GM19035 (cell line): ENCODE measurements around the gene FXYD6.

Source experiments
- ATAC-seq: cut with Tn5 transposase; IDR thresholded peaks from one replicate; pipeline ENCODE4 v1.9.1; 2021; ENCODE audit not compliant: unreplicated experiment

FXYD6 gene

DNA sequence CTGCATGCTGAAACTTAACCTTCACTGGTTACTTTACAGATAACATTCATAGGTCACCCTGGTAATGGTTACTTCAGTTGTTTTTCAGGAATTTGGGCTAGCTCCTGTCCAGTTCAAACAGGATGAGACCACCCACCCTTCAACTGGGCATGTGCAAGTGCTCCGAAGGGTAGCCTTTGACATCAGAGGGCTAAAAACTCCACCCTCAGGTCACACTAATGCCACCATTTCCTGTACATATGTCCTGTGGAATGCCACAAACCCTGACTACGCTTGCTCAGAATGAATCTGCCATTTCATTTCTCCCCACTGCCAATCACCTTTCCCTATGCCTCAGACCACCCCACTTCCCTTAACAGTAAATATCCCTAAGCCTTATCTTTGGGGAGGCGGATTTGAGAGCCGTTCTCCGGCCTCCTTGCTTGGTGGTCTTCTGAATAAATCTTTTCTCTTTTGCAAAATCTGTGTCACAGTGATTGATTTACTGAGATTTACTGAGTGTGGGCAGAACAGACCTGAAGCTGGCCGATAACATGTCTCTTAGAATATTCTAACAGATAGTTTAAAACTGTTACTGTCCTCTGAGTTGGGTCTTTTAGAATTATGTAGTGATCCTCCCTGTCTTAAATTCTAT lies 26.6 kb downstream of the FXYD6 start:
- no peak for ATAC-seq

DNA sequence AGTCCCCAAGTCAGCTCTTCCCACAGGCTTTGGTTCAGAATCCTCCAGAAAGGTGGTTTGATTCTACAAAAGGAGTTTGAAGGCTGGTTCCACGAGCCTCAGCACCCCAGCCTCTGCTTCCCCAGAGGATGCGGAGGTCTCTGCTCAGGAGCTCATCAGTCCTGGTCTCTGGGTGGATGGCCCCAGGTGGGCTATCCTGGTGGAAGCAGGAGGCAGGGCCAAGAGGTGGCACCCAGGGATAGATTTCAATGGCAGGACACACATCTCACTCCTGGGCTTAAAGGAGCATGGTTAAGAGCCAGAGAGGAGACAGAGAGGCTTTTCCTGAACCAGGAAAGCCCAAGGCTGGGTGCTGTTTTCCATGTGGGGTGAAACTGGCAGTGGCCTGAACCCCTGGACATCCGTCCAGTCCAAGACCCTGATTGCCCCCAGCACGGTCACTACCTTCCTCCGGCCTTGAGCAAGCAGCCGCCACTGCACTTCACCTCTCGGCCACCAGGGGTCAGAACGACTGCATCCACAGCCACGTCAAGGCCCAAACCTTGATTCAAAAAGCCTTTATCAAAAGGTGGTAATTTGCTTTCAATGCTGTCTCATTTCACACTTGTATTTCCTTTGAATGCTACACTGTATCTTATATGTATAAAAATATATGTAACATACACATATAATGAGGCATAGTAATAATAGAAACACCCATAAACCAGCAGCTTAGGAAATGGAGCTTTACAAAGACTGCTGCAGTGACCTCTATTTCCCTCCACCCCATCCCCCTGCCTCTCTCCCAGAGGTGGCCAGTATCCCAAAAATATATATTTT lies 32.6 kb downstream of the FXYD6 start:
- ATAC-seq, result peak; percentile 50

DNA sequence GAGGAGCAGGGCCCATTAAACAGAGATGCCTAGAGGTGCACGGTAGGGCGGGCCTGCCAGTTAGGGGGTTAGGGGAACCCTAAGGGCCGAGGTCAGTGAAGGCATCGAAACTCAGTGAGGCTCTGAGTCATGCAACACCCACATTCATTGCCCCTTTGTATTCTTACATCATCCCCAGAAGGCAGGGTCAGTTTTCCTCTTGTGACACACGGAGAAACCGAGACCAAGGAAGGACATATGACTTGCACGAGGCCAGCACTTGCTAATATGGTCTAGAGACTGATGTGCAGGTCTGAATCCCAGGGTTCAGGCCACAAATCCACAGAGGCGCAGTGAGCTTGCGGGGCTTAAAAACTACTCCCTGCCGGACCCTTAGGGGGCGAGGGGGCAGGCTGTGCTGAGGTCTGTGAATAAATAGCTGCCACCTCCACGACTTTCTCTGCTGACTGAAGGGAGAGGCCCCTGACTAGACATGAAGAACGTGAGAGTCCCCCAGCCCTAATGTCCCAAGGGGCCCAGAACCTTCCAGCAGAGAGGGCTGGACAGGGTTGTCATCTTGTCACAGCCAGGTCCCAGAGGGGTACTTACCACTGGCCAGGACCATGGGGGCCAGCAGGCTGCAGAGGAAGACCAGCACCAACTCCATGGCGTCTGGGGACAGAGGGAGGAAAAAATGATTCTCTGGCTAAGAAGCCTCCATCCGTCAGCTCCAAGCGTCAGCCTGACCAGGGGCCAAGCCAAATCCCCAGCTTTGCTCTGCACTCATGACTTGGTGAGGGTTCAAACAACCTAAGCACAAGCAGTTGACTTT lies 34.1 kb downstream of the FXYD6 start:
- no peak for ATAC-seq

DNA sequence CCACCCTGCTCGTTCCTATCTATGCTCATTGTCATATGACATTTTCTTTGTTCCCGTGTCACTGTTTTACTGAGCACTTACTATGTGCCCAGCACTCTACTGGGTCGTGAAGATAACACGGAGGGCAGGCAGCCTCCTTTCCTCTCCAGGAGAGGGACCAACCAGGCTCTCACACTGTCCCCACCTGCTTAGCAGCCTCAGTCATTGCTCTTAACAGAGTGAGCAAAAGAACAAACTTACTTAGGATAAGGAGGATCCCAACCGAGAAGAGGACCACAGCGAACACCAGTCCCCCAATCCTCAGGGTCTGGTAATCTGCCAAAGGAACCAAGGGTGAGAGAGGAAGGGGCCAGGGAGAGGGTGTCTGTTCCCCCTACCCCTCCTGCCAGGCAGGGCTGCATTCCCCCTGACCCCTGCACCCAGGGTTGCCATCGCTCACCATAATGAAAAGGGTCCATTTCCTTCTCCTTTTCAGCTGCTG lies 34.9 kb downstream of the FXYD6 start:
- no peak for ATAC-seq

DNA sequence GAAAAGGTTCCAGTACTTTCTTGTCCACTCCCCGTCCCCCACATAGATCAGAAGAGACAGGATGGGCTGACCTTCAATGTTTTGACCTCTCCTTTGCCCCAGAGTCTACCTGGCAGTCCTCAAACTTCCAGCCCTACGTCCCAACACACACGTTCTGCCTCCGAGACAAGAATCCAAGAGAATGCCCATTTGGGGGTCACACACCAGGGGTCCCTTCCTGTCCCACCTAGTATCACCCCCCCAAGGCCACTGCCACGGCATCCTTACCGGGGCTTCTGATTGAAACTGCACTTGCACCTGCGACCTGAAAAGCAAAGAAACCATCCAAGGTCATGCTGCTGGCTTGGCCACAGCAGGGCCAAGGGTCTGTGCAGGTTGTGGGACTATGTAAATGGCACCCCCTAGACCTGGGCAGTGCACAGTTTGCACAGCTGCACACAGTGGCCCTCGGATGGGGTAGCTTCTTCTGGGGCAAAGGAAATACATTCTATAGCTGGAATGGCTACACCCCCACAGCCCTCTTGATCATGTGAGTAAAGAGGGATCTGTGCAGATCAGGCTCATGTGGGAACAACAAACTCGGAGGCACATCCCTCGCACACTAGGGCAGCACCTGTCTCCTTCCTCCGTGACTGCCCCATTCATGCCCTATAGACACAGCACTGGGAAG lies 35.4 kb downstream of the FXYD6 start:
- no peak for ATAC-seq

DNA sequence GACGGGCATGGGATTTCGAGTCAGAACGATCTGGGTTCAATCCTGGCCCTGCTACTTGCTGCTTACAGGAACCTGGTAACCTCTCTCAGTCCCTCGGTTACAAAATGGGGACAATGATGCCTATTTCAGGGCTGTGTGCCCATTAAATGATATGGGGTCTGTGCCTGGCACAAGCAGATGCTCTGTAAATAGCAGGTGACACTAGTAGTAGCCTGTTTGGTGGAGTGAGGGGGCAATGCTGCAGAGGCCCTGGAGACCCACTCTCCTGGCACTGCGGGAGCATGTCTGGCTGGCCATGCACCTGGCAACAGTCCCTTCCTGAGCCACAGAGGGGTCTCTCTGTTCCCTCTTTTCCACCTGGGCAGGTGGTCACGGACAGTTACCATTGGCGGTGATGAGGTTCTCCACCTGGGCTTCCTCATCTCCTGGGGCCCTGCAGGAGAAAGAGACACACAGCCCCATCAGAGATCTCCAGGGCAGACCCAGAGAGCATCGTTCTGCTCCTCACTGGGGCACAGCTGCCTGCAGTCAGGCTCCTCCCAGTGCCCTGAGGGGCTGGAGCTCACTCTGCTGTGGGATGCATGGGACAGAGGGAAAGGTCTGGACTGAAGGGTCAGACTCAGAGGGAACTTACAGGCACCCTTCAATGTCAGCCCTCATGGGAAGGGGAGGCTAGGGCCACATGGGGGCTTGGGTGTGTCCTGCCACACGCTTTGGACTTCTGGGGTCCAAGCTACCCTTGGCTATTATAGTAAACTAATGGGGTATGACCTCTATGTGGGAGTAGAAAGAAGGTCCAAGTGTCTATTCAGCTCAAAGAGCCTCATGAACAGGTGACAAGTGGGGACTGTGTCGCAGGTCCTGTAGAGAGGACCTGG lies 36.3 kb downstream of the FXYD6 start:
- ATAC-seq, result no peak

DNA sequence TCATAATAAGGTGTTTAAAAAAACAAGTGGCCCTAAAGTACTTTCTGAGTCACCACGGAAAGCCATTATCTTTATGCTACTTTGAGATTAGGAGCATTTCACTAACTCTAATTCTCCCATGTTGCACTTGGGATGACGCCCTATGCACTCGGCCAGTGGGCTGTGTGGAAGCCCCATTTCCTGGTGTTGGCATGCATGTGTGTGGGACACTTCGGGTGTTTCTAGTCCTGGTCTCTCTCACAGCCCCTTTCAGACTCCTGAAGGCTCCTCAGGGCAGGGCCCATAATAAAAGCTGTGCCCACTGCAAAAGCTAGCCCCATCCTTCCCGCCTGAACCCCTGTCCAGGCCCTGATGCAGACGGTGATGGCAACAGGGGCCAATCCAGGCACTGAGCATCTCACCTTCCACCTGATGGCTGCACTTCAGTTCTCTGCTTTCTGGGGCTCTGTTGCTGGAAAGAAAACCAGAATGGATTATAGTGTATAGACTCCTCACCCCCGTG lies 37.0 kb downstream of the FXYD6 start:
- no peak for ATAC-seq

DNA sequence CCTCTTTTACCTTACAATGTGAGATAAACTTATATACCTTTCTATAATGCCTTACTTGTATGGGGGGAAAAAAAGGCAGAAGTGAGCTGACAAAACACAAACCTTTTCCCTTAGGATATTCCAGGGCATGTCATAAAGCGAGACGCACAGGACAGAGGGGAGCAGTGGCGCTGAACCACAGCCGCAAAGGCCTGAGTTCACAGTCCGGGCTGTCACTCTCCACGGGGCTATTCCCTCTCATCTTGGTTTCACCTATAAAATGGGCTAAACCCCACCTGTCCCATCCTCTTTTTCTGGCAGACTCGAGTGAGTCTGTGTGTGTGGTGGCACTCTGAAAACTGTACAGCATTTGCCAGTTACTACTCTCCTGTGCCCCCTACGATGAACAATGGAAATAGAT lies 37.6 kb downstream of the FXYD6 start:
- no peak for ATAC-seq

DNA sequence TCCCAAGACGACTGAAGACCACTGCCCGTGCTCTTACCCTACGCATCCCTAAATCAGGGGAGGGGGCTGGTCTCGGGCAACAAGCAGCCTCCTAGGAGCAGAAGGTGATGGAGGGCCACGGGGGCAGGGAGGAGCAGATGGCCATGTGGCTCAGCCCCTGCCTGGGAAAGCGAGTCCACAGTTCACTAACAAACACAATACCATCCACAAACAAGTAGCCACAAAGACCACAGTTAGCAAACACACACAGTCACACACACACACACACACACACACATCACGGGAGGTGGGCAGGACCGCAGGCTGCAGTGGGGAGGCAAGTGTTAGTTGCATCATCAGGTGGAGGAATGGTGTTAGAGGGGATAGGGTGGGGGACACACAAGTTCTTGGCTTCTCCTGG lies 38.7 kb downstream of the FXYD6 start:
- no peak for ATAC-seq

DNA sequence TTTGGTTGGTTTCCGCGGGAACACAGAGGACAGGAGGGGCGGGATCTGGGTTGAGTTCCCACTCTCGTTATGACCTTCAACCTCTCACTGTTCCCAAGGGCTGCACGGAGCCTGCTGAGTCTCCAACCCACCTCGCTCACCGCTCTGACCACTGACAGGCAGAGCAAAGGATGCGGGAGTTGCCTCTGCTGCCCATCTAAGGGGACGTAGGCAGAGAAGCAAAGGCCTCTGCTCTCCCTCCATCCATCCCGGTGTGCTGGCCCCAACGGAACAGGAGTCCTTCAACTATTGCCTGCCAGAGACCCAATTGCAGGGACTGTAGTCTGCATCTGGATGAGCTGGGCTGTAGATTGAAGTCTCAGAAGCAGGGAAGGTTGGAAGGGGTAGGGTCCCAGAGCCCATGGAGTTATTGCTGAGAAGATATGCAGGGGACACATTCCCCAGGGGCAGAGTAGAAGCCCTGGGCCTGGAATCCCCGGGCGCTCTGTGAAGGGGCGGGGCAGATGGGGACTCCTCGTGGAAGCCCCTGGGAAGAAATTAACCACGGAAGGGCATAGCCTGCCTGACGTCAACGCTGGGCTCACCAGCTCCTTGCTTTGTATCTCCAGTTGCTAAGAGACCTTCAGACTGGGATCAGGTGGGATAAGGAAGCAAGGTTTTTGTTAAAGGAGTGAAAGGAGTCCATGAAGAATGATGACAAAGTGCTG lies 39.2 kb downstream of the FXYD6 start:
- no peak for ATAC-seq

DNA sequence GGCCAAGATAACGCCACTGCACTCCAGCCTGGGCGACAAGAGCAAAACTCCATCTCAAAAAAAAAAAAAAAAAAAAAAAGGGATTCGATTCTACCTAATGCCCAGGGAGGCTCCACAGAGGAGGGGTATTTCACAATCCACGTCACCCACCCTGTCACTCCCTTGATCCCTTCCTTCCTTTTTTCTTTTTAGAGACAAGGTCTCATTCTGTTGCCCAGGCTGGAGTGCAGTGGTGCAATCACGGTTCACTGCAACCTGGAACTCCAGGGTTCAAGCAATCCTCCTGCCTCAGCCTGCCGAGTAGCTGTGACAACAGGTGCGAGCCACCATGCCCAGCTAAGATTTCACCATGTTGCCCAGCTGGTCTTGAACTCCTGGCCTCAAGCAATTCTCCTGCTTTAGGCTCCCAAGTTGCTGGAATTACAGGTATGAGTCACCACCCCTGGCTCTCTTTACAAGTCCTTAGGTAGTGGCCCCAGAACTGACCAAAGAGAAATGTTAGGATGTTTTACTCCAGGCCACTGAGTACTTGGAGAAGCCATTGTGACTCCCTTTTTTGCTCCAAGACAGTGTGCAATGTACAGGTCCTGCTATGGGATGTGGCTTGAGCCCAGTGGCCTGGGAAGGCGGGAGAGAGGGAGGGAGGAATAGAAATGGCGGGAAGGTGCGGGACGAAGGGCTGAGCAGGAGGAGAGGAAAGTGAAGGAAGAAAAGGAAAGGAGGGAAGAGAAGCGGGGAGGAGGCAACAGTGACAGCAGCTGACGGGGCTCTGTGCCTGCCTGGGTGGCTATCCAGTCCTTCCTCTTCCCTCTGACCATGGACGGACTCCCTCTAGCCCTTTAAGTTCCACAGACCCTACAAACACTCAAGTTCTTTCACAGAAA lies 40.1 kb downstream of the FXYD6 start:
- ATAC-seq, result no peak

DNA sequence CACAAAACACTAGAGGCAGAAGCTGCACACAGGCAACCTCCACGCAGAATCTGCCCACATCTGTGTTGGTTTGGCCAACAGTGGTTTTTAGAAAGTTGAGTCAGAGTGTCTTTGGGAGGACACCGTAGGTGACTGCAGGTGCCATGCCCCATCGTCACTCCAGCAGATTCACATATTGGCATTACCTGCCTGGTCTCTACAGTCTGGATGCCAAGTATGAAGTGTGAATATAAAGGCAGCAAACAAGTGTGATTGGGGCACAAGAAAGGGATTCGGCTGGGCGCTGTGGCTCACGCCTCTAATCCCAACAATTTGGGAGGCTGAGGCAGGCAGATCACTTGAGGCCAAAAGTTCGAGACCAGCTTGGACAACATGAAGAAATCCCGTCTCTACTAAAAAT lies 40.9 kb downstream of the FXYD6 start:
- ATAC-seq, result no peak

DNA sequence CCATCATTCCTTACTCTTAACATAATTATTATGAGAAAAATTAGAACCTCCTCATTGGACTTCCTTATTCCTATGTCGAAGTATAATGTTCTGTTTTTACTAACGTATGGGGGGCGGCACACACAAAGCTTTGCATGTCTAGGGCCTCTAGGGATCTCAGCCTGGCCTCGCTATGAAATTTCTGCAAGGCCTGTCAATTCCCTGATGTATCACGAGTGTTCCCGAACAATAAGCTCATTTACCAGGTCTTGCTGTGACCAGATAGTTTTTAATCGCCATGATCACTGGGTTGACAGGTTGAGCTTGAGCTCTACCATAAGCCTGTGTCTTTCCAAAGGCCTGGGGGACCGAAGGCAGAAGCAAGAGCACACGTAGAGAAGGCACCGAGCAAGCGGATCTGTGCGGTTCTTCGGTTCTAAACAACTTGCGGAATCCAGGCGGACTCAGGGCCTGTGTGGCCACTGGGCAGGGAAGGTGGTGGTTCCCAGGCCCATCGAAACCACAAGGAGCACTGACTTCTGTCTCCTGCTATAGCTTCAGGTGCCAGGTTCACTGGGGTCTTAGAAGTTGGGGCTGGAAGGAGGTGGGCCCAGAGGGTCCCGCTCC lies 41.5 kb downstream of the FXYD6 start:
- ATAC-seq, result no peak

DNA sequence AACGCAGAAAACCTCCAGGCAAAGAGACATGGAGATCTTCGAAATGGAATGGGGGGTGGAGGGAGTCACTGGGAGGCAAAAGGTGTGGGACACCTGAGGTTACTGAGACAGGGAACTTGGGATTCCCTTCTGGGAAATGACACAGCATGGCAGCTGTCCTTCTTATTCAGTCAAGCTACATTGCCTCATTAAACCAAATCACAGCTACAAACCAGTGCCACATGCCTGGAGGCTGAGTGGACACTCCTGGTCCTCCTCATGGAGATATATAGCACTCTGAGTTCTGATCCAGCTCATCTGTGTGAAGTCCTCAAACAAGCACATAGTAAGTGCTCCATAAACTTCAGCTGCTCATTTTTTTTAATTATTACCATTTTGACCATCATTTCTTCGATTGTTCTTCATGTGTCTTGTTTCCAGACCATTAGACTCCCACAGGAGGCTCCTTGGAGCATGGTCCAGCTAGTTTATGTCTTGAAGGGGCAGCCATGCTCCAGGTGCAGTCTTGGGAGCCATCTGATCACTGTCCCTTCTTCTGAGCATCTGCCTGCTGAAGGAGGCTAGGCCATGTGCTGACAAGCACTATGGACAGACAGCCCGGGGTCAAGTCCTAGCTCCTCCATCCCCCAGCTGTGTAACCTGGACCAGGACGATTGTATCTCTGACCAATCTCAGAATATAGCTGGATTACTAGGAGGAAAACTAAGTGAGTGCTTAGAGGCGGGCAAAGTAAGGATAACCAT lies 42.2 kb downstream of the FXYD6 start:
- no peak for ATAC-seq

DNA sequence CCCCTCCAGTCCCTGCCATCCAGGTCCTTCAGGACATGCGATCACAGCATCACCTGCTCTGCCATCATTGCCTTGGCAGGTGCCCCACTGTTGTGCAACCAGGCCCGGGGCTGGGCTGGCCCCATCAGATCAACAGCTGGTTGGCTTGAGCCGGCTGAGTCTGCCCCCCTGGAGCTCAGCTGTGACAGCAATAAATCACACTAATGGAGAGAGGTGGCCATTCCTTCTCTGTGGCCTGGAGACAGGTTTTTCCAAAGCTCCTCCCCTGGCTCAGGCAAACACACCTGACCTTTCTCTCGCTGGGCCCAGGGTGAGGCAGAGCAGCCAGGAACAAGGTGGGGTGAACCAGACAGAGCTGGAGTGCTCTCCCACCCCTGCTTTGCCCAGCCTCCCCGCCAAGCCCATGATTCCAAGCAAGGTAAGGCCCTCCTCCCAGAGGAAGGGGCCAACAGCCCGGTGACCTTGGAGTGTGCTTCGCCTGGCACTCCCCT lies 43.0 kb downstream of the FXYD6 start:
- no peak for ATAC-seq

DNA sequence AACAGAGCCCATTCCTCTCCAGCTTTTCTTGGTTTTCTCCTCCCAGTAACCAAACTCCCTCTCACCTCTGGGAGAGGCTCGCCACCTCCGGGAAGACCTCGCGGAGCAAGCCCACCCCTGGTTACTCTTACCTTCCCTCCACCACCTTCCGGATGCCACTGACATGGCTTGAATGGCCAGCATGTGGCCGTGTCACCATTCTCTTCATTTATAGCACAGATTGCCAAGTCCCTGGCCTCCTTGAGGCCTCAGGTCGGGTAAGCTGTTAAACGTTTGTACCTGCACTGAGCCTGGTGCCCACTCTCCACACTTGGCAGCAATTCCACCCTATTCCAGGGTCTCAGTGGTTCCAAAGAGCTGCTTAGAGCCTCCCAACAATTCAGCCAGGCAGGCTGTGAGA lies 43.9 kb downstream of the FXYD6 start:
- ATAC-seq, result no peak
